Fibroblast of lung (primary cell): ENCODE measurements around the gene OR13J1. TPM values are rescaled to one million over a fixed set of nuclear protein-coding genes. Genes with fewer than 3 reads are reported as not detected.
A peak's percentile ranks its signal among the peaks of the same experiment; 100 is the strongest.

ENCODE experiments used
- DNase-seq, 2 donors: peaks; one replicate each; pipeline versions ENCODE4 v3.0.0 to v3.0.0-alpha.2; 2010; ENCODE audit warnings: low read depth in 2 of 2
- H2AFZ ChIP-seq: 2 replicates; pipeline ENCODE4 v1.5.1; 2012; ENCODE audit warnings: low read length, control low read depth, inconsistent platforms
- H3K27ac ChIP-seq: 2 replicates; pipeline ENCODE4 v1.5.1; 2011; ENCODE audit warnings: low read length, control low read depth; ENCODE audit not compliant: insufficient read depth
- H3K27me3 ChIP-seq: 2 replicates; pipeline ENCODE4 v1.5.1; 2011; ENCODE audit warnings: mild to moderate bottlenecking, low read length; ENCODE audit not compliant: control insufficient read depth, insufficient read depth
- H3K36me3 ChIP-seq: 2 replicates; pipeline ENCODE4 v1.5.1; 2011; ENCODE audit warnings: low read length; ENCODE audit not compliant: control insufficient read depth, insufficient read depth
- H3K4me1 ChIP-seq: 2 replicates; pipeline ENCODE4 v1.5.1; 2011; ENCODE audit warnings: low read length; ENCODE audit not compliant: control insufficient read depth, insufficient read depth; ENCODE audit errors: extremely low read depth
- H3K4me2 ChIP-seq: 2 replicates; pipeline ENCODE4 v1.5.1; 2011; ENCODE audit warnings: low read length, control low read depth; ENCODE audit not compliant: insufficient read depth; ENCODE audit errors: extremely low read depth
- H3K4me3 ChIP-seq, 4 experiments: fragments of 200-600 bp in 1 of 4; sonication (generic) in 1 of 4; replicated peaks in 1 of 4; 2 replicates each; pipeline ENCODE4 v1.5.1; 2011 to 2016; ENCODE audit warnings: low read length in 4 of 4, low read depth in 3 of 4, mild to moderate bottlenecking in 3 of 4, control low read depth in 2 of 4, inconsistent platforms in 1 of 4, mixed read lengths in 1 of 4; ENCODE audit not compliant: insufficient read depth in 1 of 4; ENCODE audit errors: control extremely low read depth in 1 of 4
- H3K79me2 ChIP-seq: 2 replicates; pipeline ENCODE4 v1.5.1; 2012; ENCODE audit warnings: mild to moderate bottlenecking, low read length, inconsistent platforms; ENCODE audit not compliant: control insufficient read depth, insufficient read depth
- H3K9ac ChIP-seq: 2 replicates; pipeline ENCODE4 v1.5.1; 2011; ENCODE audit warnings: mild to moderate bottlenecking, low read length, control low read depth; ENCODE audit not compliant: insufficient read depth
- H3K9me3 ChIP-seq: 2 replicates; pipeline ENCODE4 v1.5.1; 2012; ENCODE audit warnings: low read depth, low read length; ENCODE audit not compliant: control insufficient read depth, insufficient read depth
- H4K20me1 ChIP-seq: 2 replicates; pipeline ENCODE4 v1.5.1; 2011; ENCODE audit warnings: low read length; ENCODE audit not compliant: control insufficient read depth, insufficient read depth; ENCODE audit errors: extremely low read depth
- CTCF ChIP-seq, 2 donors: IDR thresholded peaks in 1 of 2; conservative IDR thresholded peaks in 1 of 2; 1 replicate in 1 of 2; 2 replicates in 1 of 2; pipeline ENCODE4 v1.5.1; 2011 to 2012; ENCODE audit warnings: low read length in 2 of 2, control low read depth in 1 of 2, inconsistent platforms in 1 of 2, low read depth in 1 of 2, mild to moderate bottlenecking in 1 of 2
- EZH2 ChIP-seq: IDR thresholded peaks from 2 replicates; pipeline ENCODE4 v1.5.1; 2012; ENCODE audit warnings: low read length, control low read depth, mild to moderate bottlenecking; ENCODE audit errors: missing control alignments
- polyA plus RNA-seq, 2 donors: library from polyadenylated mRNA; depleted of rRNA in 1 of 2; stranded (reverse) in 1 of 2; unstranded in 1 of 2; fragments of >200 nt; gene quantifications; 2 replicates each; pipeline ENCODE4 v1.2.1, GENCODE V29; 2011 to 2012; ENCODE audit warnings: missing spikeins in 1 of 2
- total RNA-seq: library from RNA; depleted of rRNA; stranded (reverse); fragments of >200 nt; gene quantifications from 2 replicates; pipeline ENCODE4 v1.2.1, GENCODE V29; 2014

OR13J1 gene
- total and polyA plus RNA-seq, 2 donors (not counting 1 experiment from before 2014, with no cell fraction given) = not detected

GRCh38 chr9:35908504-35909125 is 38.4 kb upstream of the OR13J1 start:
- no peak for DNase-seq

GRCh38 chr9:35907711-35908503 is 37.7 kb upstream of the OR13J1 start:
- Histone ChIP-seq H3K4me2 (peak overlapping the region; percentile 90), H3K9me3 (no peaks in the 10 kb centered on the region), H4K20me1 (no peaks in the 10 kb centered on the region), H3K9ac (peak overlapping the region; percentile 54), H3K27ac (peak overlapping the region; percentile 95), H2AFZ (peak overlapping the region; percentile 49), H3K27me3 (no peaks in the 10 kb centered on the region), H3K4me1 (peaks cover 45% of the 10 kb centered on the region), H3K79me2 (no peaks in the 10 kb centered on the region), H3K36me3 (no peaks in the 10 kb centered on the region), H3K4me3 (peak overlapping the region in 3 of 4 experiments; percentile 9 to 32 (median 16))
- peak; percentile 94 to 96 for DNase-seq
- no peak for TF ChIP-seq EZH2
- TF ChIP-seq CTCF (conservative IDR thresholded peaks at IDR 0.05 in 1 of 2, IDR thresholded peaks at IDR 0.05 in 1 of 2; ENCODE audit: low read depth in 1 of 2, low read length in 2 of 2) = no peak

More at GRCh38 chr9:35908504-35909125, 38.4 kb upstream of the OR13J1 start:
- H3K36me3 ChIP-seq = no peaks in the 10 kb centered on the region
- H3K27ac ChIP-seq = peak overlapping the region; percentile 95
- H3K4me2 ChIP-seq = peak overlapping the region; percentile 90
- H3K27me3 ChIP-seq = no peaks in the 10 kb centered on the region
- H3K4me3 ChIP-seq = peak overlapping the region in 1 of 4 experiments; percentile 32
- no peaks in the 10 kb centered on the region for H3K9me3 ChIP-seq
- H4K20me1 ChIP-seq = no peaks in the 10 kb centered on the region
- peaks cover 45% of the 10 kb centered on the region for H3K4me1 ChIP-seq
- no peak for TF ChIP-seq EZH2
- peak overlapping the region; percentile 49 for H2AFZ ChIP-seq
- no peak overlapping the region for H3K9ac ChIP-seq
- no peaks in the 10 kb centered on the region for H3K79me2 ChIP-seq

- peak overlapping the region; percentile 4 for H2AFZ ChIP-seq
- no peaks in the 10 kb centered on the region for H3K27me3 ChIP-seq
- H3K79me2 ChIP-seq = no peaks in the 10 kb centered on the region
- H3K4me2 ChIP-seq = peak overlapping the region; percentile 90
- no peaks in the 10 kb centered on the region for H3K36me3 ChIP-seq
- DNase-seq = peak; percentile 88 to 95
- peak overlapping the region; percentile 54 for H3K9ac ChIP-seq
- TF ChIP-seq CTCF (conservative IDR thresholded peaks at IDR 0.05 in 1 of 2, IDR thresholded peaks at IDR 0.05 in 1 of 2; ENCODE audit: low read depth in 1 of 2, low read length in 2 of 2) (no peak), EZH2 (no peak)
- H4K20me1 ChIP-seq = no peaks in the 10 kb centered on the region
- peaks cover 45% of the 10 kb centered on the region for H3K4me1 ChIP-seq
- no peaks in the 10 kb centered on the region for H3K9me3 ChIP-seq
- H3K4me3 ChIP-seq = peak overlapping the region in 3 of 4 experiments; percentile 9 to 32 (median 16)
- peak overlapping the region; percentile 95 for H3K27ac ChIP-seq
These were observed 36.9 kb upstream of the OR13J1 start for GRCh38 chr9:35906923-35907699.
